Daoy (cell line): ENCODE data around the gene E2F2. TPM values are rescaled to one million over a fixed set of nuclear protein-coding genes. Genes with fewer than 3 reads are reported as not detected.
"Not testable (repeated sequence)": the region's sequence is repeated elsewhere in the genome, so short reads cannot be mapped to it uniquely, and the experiment has no call there.

ENCODE experiments used
- DNase-seq: peaks from one replicate; pipeline ENCODE4 v3.0.0-alpha.2; 2015; ENCODE audit warnings: low read depth
- total RNA-seq: library from RNA; depleted of rRNA; stranded (reverse); fragments of >200 nt; shearing (Covaris generic); gene quantifications from 2 replicates; pipeline ENCODE4 v1.2.3, GENCODE V29; 2014

The E2F2 gene
- total RNA-seq, 1 experiment from 2014 or later, result 9.9 TPM

GRCh38 chr1:23546897-23547584 lies 16.0 kb upstream of the E2F2 start:
- DNase-seq, result no peak

- DNase-seq, result no peak
Measured at GRCh38 chr1:23545851-23546250, 14.8 kb upstream of the E2F2 start.

- DNase-seq, result peak; percentile 83
Measured at GRCh38 chr1:23544444-23545389, 13.7 kb upstream of the E2F2 start.

- DNase-seq, result no peak
Measured at GRCh38 chr1:23543707-23544443, 12.8 kb upstream of the E2F2 start.

- not testable (repeated sequence) for DNase-seq
Measured at GRCh38 chr1:23542940-23543339, 11.9 kb upstream of the E2F2 start.

DNA sequence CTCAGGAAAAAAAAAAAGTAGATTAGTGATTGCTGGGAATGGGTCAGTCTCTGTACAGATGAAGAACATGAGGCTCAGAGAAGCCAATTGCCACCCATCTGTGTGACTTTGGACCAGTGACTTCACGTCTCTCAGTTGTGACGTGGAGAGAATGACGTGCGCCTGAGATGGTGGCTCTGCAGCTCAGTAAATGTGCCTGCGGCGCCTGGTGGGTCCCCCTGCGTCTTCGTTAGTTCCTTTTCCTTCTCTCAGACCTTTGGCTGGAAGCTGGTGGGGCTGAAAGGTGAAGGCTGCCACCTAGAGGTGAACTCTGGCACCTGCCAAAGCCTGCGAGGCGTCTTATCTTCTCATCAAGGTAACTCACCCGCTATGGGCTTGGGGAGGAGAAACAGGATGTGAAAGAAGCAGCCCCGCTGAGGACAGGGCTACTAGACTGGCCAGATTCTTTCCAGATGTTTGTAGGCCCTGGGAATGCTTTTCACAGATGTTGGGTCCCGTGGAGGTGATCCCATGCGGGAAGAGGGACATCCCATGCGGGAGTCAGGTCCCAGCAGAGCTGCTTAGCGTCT lies 8.7 kb upstream of the E2F2 start:
- DNase-seq, result peak; percentile 94

DNA sequence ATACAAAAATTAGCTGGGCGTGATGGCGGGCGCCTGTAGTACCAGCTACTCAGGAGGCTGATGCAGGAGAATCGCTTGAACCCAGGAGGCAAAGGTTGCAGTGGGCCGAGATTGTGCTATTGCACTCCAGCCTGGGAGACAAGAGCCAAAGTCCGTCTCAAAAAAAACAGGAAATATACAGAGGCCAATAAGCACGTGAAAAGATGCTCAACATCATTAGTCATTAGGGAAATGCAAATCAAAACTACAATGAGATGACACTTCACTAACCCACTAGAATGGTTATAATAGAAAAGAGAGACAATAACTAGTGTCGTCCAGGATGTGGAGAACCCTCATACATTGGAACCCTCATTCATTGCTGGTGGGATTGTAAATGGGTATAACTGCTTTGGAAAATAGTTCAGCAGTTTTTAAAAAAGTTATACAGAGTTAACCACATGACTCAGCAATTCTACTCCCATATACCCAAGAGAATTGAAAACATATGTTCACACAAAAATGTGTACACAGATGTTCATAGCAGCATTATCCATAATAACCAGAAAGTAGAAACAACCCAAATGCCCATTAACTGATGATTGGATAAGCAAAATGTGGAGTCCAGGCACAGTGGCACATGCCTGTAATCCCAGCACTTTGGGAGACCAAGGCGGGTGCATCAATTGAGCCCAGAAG lies 6.4 kb upstream of the E2F2 start:
- DNase-seq, result no peak

DNA sequence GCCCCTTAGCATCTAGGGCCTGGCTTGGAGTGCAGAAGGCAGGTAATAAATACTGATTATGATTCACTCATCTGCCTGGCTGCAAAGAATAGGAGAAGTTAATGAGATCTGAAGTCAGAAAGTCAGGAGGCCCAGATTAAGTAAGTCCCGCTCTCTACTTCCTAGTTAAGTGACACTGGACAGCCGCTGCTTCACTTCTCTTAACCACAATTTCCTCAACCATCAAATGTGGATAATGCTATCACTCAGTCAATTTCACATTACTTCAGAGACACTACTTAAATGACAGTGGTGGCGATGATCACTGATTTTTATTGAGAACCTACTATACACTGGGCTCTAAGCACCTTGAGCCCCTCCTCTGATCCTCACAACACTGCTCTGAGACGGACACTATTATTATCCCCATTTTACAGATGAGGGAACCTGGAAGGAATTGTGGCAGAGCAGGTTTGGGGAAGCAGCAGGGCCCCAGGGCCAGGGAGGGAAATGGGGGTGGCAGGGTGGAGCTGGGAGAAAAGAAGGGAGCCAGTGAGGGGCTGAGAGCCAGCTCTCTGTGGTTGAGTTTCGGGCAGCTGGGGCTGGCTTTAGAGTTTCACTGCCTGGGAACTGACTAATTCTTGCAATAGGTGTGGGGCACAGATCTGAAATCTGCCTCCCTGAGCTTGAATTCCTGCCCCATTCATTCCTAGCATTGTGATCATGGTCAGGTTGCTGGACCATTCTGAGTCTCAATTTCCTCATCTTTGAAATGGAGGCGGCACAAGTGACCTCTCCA lies 2.4 kb upstream of the E2F2 start:
- no peak for DNase-seq

DNA sequence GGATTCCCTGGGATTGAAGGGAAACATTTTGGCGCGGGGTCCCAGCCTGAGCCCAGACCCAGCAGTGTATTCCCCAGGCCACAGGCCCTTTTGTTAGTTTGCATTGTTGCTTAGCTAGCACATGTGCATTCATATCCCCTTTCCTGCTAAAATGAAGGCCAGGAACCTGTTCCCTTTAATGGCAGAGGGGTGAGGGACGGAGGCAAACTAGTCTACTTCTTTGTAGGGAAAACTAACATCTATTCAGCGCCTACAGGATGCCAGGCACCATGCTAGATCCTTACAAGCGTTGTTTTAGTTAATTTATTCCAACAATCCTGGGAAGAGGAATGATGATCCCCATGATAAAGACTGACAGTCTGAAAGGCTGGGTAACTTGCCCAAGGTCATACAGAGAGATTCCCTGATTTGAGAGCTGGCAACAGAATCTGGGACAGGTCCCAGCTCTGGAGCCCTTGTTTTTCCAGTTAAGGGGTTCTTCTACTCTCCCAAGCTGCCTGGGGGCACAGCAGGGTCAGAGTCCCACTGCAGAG lies 595 bp upstream of the E2F2 start:
- no peak for DNase-seq

DNA sequence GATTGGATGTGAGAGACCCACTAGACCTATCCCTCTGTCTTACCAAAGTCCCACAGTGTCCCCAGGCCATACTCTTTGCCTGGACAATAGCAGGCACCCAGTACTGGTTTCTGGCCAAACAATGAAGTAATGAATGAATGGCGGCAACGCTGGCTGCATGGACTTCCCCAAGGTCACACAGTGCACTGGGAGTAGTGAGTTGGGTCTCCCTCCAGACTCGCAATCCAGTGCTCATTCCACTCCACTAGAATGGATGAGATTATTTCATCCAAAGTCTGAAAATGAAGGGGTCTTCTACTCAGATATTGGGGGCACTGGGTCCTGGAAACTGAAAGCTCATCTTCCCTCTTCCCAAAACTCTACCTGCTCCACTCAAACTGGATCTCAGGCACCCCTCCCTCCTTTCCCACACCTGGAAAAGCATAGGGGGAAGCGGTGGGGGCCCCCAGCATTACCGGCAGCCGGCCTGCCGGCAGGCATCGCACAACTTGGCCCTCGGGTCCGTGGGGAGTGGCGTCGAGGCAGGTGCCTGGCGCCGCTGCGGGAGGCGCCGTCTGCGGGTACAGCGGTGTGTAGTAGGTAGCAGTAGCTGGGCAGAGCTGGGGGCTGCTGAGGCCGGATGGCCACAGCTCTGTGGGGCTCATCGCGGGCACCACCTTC lies 816 bp downstream of the E2F2 start:
- no peak for DNase-seq

DNA sequence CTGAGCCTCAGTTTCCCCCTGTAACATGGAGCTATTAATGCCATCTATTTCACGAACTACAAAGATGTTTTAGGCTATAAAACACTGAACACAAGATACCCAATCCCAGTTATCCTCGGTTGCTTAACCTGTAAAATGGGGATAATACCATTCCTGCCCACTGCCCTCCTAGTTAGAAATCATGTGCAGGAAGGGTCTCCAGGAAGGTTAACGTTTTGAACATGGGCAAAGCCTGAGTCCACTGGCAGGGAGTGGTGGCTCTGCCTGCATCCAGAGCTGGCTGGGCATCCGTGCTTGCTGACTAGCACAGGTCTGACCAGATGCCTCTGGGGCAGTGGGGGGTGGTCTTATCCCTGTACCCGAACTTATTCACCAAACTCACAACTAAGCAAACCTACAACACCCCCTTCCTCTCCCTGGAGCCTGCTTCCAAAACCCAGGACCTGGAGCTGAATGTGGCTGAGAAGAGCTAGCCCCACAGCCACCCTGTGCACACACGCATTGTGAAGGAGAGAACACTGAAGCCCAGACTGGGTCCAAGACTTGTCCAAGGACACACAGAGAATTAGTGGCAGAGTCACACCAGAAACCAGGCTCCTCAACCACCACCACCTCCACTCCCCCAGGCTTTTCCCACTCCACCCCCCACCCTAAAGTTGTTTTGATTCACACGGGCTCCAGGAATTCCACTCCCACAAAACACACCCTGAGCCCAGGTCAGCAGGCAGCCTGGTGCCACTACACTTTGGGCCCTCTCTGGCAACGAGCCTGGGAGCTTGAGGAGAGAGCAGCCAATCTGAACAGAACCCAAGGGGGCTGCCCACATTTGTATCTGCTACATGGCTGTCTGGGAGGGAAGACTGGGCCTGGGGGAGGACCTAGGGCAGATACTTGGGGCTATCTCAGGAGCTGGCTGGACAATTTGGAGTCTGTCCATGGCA lies 1.6 kb downstream of the E2F2 start:
- peak; percentile 49 for DNase-seq

DNA sequence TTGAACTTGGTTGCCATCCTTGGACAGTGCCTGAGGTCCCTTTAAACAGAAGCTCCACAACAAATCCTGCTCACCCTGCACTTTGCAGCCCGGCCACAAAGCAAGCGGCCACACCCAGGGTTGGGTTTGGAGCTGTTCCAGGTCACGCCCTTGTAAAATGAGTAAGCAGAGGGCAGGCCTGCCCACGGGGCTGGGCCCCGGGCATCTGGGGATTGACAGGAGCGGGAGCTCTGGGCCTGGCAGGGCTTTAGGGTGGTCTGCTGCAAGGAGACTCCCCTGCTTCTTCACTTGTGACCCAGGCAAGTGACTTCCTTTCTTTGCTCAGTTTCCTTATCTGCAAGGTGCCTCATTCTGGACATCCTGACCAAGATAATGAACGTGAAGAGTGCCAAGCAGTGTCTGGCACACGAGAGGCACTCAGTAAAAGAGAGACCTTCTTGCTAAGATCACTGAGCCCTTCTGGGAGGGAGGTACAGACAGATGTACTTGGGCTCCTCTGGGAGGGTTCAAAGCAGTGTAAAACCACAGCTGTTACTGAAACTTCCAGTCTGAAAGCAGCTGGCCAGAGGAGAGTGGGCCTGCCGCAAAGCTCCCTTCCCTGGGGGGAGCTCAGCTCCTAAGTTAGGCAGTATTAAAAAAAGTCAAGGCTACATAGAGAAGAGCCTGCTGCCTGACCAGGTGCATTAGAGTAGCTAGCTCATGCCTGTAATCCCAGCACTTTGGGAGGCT lies 2.6 kb downstream of the E2F2 start:
- peak; percentile 96 for DNase-seq

DNA sequence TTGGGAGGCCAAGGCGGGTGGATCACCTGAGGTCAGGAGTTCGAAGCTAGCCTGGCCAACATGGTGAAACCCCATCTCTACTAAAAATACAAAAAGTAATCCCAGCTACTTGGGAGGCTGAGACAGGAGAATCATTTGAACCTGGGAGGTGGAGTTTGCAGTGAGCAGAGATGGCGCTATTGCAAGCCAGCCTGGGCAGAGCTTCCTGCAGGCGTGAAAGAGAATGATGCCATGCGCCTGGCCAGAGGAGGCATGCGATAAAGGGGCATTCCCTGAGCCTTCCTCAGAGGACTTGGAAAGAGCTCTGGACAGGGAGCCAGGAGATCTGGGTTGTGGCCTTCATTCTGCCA lies 3.2 kb downstream of the E2F2 start:
- no peak for DNase-seq

GRCh38 chr1:23527366-23527765 lies 3.7 kb downstream of the E2F2 start:
- DNase-seq, result no peak

DNA sequence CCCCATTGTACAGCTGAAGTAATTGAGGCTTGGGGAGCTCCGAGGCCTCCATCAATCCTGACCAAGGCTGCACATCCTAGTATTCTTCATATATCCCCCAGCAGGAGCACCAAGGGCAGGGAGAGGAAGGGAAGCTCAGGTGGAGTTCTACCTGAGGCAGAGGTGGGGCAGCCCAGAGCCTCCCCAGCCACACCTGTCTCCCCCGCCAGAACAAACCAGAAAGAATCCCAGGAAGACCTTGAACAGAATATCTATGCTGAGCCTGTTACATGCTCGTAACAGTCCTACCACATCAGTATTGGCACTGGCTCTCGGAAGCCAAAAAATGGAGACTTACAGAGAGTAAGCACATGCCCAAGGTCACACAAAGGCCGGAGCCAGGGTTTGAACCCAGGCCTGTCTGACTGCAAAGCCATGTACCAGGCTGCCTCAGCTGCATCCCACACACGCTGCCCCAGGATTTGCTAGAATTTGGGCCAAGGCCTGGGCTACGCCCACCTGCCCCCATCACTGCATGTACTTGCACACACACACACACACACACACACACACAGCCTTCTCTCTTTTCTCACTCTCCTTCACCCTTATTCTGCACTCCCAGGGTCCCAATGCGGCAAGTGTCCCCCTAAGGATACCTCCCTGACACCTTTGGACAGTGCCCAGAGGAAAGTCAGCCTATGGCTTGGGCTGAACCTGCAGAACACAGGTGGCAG lies 4.5 kb downstream of the E2F2 start:
- DNase-seq, result no peak

DNA sequence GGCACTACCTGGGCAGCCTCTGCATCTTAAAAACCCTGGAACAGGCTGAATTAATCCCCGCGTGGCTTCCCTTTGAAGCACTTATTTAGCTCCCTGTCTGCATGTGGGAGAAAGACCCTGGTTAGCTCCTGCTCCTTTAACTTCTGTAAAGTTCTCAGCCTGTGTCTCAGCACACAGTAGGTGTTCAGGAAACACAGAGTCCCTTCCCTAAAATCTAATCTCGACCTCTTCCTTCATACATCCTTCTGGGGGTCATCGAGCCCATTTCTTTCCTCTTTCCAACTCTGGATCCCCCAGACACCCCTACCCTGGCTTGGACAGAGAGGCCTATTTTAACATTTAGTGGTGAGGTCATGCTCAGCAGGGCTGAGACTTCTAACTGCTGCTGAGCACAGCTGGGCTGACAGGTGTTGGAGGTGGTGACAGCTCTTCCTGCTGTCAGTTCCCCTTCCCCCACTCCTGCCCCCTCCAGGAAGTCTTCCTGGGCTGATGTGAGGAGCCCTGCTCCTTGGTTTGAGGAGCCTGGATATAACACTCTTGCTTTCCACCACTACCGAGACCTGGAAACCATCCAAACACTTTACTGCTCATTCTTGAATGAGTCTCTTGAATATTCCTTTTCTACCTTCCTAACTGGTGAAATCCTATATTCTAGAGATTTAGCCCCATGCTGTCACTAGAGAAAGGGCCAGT lies 5.3 kb downstream of the E2F2 start:
- no peak for DNase-seq
